Liver (tissue), 3 donors: ENCODE measurements around the gene STK32C.

Experiments
- ATF3 ChIP-seq: IDR thresholded peaks from 2 replicates; pipeline ENCODE4 v1.6.1; 2016; ENCODE audit warnings: antibody characterized with exemption
- CTCF ChIP-seq: fragments of 150-350 bp; IDR thresholded peaks from 2 replicates; pipeline ENCODE4 v1.5.1; 2017; ENCODE audit warnings: improper control_type of control experiment, low read depth, low read length; ENCODE audit not compliant: missing input control
- FOXA1 ChIP-seq: IDR thresholded peaks from 2 replicates; pipeline ENCODE4 v1.6.1; 2016; ENCODE audit warnings: antibody characterized with exemption
- GABPA ChIP-seq, 2 donors: IDR thresholded peaks in 1 of 2; conservative IDR thresholded peaks in 1 of 2; 2 replicates each; pipeline ENCODE4 v1.6.1; 2016; ENCODE audit warnings: antibody characterized with exemption in 2 of 2, mild to moderate bottlenecking in 1 of 2, moderate library complexity in 1 of 2
- HNF4A ChIP-seq, 2 donors: conservative IDR thresholded peaks; 2 replicates each; pipeline ENCODE4 v1.6.1; 2016; ENCODE audit warnings: antibody characterized with exemption in 2 of 2, mild to moderate bottlenecking in 2 of 2
- JUND ChIP-seq, 2 donors: IDR thresholded peaks; 2 replicates each; pipeline ENCODE4 v1.6.1; 2016; ENCODE audit warnings: antibody characterized with exemption in 2 of 2
- MAX ChIP-seq: IDR thresholded peaks from 2 replicates; pipeline ENCODE4 v1.6.1; 2016; ENCODE audit warnings: antibody characterized with exemption
- RAD21 ChIP-seq, 2 donors: IDR thresholded peaks; 2 replicates each; pipeline ENCODE4 v1.6.1; 2016; ENCODE audit warnings: antibody characterized with exemption in 2 of 2, mild to moderate bottlenecking in 2 of 2
- REST ChIP-seq: IDR thresholded peaks from 2 replicates; pipeline ENCODE4 v1.6.1; 2016; ENCODE audit warnings: antibody characterized with exemption, mild to moderate bottlenecking
- RXRA ChIP-seq, 2 donors: IDR thresholded peaks; 2 replicates each; pipeline ENCODE4 v1.6.1; 2017 to 2018; ENCODE audit warnings: antibody characterized with exemption in 2 of 2, mild to moderate bottlenecking in 1 of 2
- SP1 ChIP-seq: IDR thresholded peaks from 2 replicates; pipeline ENCODE4 v1.6.1; 2018; ENCODE audit warnings: antibody characterized with exemption, mild to moderate bottlenecking
- TAF1 ChIP-seq: conservative IDR thresholded peaks from 2 replicates; pipeline ENCODE4 v1.6.1; 2016; ENCODE audit warnings: antibody characterized with exemption, mild to moderate bottlenecking
- YY1 ChIP-seq: IDR thresholded peaks from 2 replicates; pipeline ENCODE4 v1.6.1; 2016; ENCODE audit warnings: antibody characterized with exemption, mild to moderate bottlenecking
- TF ChIP-seq, protein P1 (sequence below): IDR thresholded peaks from 2 replicates; pipeline ENCODE4 v1.6.1; 2016; ENCODE audit warnings: antibody characterized with exemption
- donor health status: healthy.
- donor health status: healthy.

DNA sequence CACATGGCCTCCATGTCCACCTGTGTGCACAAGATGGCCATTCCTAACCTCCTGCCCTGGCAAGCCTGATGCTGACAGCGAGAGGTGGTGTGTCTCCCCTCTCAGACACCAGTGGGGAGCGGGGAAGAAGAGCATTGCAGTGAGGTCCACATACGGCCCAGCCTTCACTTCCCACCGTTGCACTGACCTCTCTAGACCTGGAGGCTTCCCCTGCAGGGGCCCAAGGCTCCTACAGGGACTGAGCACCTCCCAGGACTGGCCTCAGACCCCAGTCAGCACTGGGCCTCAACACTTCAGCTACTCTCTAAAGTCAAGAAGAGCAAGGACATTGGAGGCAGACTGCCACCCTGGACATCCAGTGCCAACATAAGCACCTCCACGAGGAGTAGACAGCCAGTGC, 15.9 kb downstream of the STK32C start:
- TF ChIP-seq RAD21 (IDR thresholded peaks at IDR 0.05) (no peak), CTCF (no peak), ATF3 (no peak), YY1 (no peak), GABPA (IDR thresholded peaks at IDR 0.05 in 1 of 2, conservative IDR thresholded peaks at IDR 0.05 in 1 of 2) (no peak), REST (no peak), TAF1 (no peak), SP1 (no peak), JUND (IDR thresholded peaks at IDR 0.05) (no peak), HNF4A (conservative IDR thresholded peaks at IDR 0.05) (no peak), MAX (no peak), RXRA (IDR thresholded peaks at IDR 0.05) (no peak), FOXA1 (no peak)
- TF ChIP-seq, protein P1, sequence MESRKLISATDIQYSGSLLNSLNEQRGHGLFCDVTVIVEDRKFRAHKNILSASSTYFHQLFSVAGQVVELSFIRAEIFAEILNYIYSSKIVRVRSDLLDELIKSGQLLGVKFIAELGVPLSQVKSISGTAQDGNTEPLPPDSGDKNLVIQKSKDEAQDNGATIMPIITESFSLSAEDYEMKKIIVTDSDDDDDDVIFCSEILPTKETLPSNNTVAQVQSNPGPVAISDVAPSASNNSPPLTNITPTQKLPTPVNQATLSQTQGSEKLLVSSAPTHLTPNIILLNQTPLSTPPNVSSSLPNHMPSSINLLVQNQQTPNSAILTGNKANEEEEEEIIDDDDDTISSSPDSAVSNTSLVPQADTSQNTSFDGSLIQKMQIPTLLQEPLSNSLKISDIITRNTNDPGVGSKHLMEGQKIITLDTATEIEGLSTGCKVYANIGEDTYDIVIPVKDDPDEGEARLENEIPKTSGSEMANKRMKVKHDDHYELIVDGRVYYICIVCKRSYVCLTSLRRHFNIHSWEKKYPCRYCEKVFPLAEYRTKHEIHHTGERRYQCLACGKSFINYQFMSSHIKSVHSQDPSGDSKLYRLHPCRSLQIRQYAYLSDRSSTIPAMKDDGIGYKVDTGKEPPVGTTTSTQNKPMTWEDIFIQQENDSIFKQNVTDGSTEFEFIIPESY, result no peak
